Muscle of back (tissue), 11 donors: Measurements from ENCODE around the gene PKP1. TPM values are rescaled to one million over a fixed set of nuclear protein-coding genes. Genes with fewer than 3 reads are reported as not detected.
A peak's percentile ranks its signal among the peaks of the same experiment; 100 is the strongest.

ENCODE experiments used
- DNase-seq, 3 donors: peaks; one replicate each; pipeline versions ENCODE4 v3.0.0 to v3.0.0-alpha.2; 2013
- polyA plus RNA-seq, 10 donors: library from polyadenylated mRNA; unstranded; fragments of 120-200 nt; gene quantifications; one replicate each; pipeline ENCODE4 v1.2.1, GENCODE V29; 2013; ENCODE audit not compliant: insufficient read length in 10 of 10

PKP1 gene
- polyA plus RNA-seq, 10 donors: 1.4 to 49.6 (median 4.0) TPM

DNA sequence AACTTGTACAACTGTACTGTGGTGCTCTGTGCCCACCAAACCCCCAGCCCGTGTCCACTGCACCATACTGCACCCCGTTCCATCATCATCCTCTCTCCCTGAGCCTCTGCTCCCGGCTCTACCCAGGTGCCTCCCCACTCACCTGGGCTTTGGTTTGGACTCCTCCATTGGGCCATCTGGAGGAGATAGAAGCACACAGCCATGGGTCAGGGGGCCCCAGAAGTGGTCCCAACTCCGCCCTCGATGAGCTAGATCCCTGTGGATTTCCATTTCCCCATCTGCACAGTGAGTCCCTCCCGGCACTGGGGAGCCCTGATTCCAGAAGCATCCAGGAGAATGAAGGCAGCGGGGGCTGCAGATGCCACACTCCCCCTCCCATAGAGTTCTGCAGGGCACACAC, 83.4 kb downstream of the PKP1 start:
- no peak for DNase-seq

DNA sequence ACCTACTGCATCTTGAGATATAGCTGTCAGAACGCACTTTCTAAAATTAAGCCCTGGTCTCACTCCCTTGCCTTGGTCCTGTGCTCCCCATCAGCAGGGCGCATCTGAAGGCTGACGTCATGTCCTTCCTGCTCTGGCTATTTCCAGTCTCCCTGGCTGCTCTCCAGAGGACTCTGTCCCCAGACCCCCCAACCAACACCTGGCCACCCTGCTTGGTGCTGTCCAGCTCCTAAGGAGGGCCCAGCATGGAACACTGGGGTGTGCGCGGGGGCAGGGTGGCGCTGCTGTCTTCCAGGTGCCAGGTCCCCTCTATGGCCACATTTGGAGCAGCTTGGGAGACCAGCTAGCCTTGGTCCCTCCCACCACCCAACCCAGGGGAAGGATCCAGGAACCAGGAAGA, 85.9 kb downstream of the PKP1 start:
- DNase-seq: peak in 1 of 3 donors; percentile 52

DNA sequence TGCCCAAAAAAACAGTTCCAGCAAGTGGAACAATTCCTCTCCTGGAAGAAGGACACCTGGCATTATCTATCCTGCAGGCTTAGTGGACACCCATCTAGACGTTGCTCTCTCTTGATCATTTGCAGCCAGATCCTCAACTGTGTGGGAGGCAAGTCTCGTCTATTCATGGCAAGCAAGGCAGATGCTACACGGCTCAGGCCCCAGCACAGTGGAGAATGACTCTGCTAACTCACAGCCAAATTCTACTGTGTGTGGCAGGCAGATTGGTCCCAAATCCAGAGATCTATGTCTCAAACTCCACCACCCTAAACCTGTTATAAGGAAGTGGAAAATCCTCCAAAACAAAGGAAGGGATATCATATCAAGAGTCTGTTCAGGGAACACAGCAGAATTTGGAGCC, 87.2 kb downstream of the PKP1 start:
- DNase-seq: no peak

DNA sequence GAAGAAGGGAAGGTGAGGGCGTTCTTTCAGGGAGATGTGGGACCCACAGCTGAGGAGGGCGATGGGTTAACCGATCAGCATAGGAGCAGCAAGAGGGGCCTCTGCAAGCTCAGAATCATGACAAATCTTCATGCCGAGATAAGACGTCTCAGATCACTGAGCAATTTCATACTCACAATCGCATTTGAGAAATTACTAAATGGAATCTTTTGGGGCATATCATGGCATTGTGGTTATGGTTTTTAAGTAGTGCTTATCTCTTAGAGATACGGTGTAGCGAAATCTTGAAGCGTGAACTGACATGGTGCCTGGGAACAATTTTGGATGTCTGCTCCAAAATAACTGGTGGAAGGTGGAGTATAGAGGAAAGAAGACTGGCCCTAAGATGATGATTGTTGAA, 88.0 kb downstream of the PKP1 start:
- no peak for DNase-seq

DNA sequence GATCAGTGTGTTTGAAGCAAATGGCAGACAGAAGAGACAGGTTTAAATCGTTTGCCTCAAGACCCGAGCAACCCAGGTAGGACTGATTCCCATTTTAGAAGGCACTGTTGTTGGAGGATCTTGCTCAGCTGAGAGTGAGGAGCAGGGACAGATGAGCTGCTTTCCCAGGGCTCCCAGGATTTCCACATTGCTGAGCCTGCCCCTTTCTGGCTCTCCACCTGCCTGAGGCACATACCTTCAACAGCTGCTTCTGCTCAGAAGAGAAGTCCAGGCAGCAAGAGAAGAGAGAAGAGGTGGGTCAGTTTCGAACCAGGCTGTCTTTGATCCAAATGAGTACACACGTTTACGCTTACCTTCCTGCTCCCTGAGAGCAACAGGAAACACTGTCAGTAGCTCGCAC, 88.5 kb downstream of the PKP1 start:
- DNase-seq: no peak

DNA sequence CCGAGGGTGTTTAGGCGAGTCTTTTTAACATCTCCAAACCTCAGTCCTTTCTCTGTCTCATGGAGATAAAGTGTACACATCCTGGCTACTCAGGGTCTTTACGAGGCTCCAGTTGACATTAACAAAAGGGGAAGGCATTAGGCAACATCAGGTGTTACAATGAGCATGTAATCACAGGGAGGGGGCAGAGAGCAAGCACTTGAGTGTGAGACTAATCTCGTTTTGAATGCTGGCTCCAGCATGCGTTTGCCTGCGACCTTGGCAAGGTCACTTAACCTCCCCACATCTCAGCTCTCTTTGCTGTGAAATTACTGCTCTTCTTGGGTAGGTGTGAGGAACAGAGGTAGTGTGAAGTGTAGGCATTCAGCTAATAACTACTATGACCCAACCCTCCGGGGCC, 91.1 kb downstream of the PKP1 start:
- no peak for DNase-seq

DNA sequence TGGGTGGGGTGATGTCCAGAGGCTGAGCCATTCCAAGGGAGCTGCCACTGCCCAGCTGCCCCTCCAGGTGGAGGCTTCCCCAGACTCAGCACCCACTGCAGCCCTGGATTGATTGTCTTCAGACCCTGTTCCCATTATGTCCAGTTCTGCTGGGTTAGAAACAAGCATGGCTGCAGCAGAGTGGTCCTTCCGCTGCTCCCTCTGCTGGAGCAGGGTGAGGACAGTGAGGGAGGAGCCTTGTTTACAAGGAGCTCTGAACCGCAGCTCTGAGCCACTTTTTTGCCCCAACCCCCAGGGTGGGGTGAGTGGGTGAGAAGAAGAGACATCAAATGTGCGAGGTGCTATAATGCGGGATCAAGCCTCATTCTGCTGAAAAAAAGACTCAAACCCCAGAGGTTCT, 91.9 kb downstream of the PKP1 start:
- DNase-seq: no peak

DNA sequence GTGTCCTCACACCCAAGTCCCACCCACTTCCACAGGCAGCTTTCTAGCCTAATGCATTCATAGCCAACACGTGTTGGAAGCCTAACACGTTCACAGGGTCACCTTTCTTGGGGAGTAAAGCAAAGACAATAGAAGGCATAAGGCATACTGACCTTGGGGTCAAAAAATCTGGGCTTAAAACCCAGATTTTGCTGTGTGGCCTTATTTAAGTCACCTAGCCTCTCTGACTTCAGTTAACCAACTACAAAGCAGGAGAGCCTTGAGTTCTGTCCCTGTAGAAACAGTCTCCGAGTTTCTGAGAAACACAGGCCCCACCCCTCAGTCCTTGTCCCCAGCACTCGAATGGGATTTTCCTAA, 92.8 kb downstream of the PKP1 start:
- no peak for DNase-seq

DNA sequence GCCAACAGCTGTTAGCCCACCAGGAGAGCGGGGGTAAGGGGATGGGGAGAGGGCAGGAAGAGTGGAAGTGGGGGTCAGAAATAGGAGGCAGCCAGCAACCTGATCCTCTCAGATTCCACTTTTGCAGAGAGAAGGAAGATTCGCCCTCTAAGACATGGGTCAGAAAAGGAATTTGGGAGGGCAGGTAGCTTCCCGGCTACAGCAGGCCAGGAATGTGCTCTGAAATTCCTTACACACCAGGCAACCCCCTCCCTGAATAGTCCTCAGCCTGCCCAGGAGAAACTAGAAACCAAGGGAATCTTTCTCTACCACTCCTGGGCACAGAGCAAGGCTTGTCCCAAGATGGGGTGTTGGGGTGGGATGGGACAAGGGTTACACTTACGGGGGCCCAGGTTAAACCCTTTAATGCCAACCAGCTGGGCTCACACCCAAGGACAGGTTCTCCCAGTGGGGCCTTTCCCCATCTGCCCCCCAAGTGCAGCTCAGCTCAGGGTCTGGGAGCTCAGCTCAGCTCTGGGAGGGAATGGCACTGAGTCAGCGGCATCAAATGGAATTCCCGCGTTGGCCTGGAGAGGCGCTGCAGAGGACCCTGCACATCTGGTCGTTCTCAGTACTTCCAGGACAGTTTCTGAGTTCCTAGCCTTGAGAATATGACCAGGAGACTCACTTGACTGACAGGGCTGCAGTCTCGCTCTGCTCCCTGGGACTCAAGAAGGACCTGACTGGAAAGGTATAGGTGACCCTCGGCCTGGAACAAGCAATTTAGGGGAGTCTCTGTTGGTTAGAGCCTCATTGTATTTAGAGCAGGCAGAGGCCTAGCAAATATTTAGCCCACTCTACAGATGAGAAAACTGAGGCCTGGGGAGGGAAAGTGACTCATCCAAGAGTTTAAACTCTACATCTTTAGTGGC, 93.4 kb downstream of the PKP1 start:
- peak in 1 of 3 donors; percentile 62 for DNase-seq

DNA sequence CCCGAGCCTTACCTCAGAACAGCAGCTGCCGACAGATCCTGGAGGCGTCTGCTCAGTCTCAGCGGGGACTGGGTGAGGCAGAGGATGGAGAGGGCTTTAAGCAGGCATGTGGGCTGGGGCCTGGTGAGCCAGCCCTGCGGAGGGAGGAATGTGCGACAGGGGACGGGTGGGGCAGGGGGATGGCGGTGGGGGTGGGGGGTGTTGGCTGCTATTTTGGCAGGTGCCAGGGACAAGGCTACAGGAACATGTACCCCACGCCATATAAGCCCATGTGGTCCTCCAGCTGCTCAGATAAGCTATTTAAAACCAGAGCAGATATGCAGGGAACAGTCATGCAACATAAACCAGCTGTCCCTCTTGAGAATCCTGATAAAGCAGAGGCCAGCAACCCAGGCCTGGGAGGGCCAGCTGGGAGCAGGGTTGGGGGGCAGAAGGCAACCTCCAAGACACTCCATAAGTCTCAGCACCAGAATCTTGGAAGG, 94.3 kb downstream of the PKP1 start, which contains the start of gene TNNT2:
TSS of gene TNNT2 (minus strand) at position 70 of the 482 bp plus-strand sequence. CDS start 4,426 bp downstream, outside the sequence.
- peak; percentile 49 to 72 (median 51) for DNase-seq

DNA sequence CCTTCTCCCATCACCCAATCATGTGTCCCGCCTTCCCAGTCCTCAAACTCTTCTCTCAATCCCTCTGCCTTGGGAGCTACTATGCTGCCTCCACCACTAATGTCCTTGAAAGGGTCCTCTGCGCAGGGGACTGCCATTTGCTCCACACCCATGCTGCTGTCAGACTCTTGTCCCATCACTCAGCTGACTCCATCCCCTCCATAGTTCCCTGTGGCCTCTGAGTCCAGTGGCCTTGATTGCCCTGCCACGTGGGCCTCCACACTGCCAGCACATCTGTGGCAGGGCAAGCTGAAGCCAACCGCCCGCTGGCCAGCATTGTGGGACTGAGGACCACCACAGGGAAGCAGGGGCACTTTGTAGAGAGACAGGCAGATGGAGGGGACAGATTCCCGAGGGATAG, 95.5 kb downstream of the PKP1 start:
- DNase-seq: no peak

DNA sequence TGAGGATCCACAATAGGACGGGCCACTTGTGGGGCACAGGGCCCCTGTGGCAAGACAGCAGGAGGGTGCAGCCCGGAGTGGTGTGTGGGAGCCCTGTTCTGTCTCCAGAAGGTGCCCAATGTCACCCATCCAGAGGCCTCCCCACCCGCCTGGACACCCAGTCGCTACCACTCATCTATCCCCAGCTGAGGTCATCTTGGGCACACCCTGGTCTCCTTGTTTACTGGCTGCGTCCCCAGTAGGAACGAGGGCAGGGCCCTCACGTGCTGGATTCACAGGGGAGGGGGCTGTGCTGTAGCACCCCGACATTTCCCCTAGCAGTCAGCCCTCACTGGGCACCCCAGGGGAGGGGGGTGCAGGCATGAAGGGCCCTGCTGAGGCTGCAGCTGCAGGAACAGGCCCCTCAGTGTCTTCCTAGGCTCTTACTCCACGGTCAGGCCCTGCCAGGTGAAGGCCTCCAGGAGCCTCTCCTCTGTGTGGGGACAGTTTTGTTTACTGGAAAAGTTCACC, 96.5 kb downstream of the PKP1 start:
- DNase-seq: no peak

DNA sequence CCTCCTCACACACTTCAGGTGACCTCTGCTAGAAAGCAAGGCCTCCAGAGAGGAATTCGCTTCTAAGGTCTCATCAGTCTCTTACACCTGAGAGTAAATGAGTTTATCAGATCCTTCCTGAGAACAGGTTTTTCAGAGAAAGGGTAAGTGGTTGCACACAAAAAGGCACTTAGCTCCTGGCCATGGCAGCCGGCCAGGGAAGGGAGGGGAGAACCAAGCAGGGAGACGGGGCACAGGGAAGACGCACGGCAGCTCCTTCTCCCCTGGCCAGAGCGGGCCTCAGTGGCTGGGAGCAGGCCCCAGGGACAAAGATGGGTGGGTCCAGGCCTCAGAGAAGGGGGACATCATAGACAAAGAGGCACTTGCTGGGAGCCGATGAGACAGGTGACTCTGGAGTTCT, 97.8 kb downstream of the PKP1 start:
- DNase-seq: no peak

Other genes starting within 250 kb of the PKP1 start
- 10 to 100 TPM; 21.3 to 56.2 (median 40.1) TPM for gene CACNA1S, start 171.1 kb upstream of the PKP1 start, polyA plus RNA-seq
- gene ASCL5, start 156.3 kb upstream of the PKP1 start, polyA plus RNA-seq: under 1 TPM; 0.10 to 0.45 (median 0.19) TPM
- gene TMEM9, start 129.0 kb upstream of the PKP1 start, polyA plus RNA-seq: 10 to 100 TPM; 40.6 to 78.4 (median 58.4) TPM
- gene IGFN1, start 92.7 kb upstream of the PKP1 start, polyA plus RNA-seq: 1 to 10 TPM; 1.6 to 8.0 (median 2.9) TPM
- gene TNNT2, start 94.2 kb downstream of the PKP1 start, polyA plus RNA-seq: 1,000 to 10,000 TPM in 1 of 10 donors, 100 to 1,000 TPM in 9; 594 to 1,015 (median 855) TPM
- gene LAD1, start 115.8 kb downstream of the PKP1 start, polyA plus RNA-seq: 10 to 100 TPM; 10.1 to 23.3 (median 11.4) TPM
- gene TNNI1, start 138.2 kb downstream of the PKP1 start, polyA plus RNA-seq: 1,000 to 10,000 TPM; 1,080 to 1,938 (median 1,572) TPM
- gene PHLDA3, start 185.7 kb downstream of the PKP1 start, polyA plus RNA-seq: 10 to 100 TPM; 13.5 to 21.7 (median 19.3) TPM
- 10 to 100 TPM; 36.7 to 51.4 (median 43.6) TPM for gene CSRP1, start 223.6 kb downstream of the PKP1 start, polyA plus RNA-seq